ENCODE measurements around the gene ZC3H7B.

- TF ChIP-seq CTCF (IDR thresholded peaks at IDR 0.05) (no peak), POLR2A (IDR thresholded peaks at IDR 0.05) (no peak)
These were observed 1.5 kb downstream of the ZC3H7B start for GRCh38 chr22:41302811-41303210.
